ENCODE measurements around the gene CKS1B.

CKS1B gene

GRCh38 chr1:155026588-155026987 is 52.1 kb downstream of the CKS1B start:
- Mint-ChIP-seq H3K4me1 (ENCODE audit: low read depth) (peaks cover 4% of the 10 kb centered on the region), H3K4me3 (no peak overlapping the region), H3K27me3 (ENCODE audit: low read depth) (no peaks in the 10 kb centered on the region), H3K36me3 (ENCODE audit: low read depth) (no peaks in the 10 kb centered on the region), H3K27ac (no peak overlapping the region), H3K9me3 (no peaks in the 10 kb centered on the region)
